Stimulated activated naive CD4-positive, alpha-beta T cell (primary cell): ENCODE measurements around the gene FIBCD1.
A peak's percentile ranks its signal among the peaks of the same experiment; 100 is the strongest.

Experiments used
- DNase-seq, 6 experiments: peaks; one replicate each; lab custom pipeline; 2025; lab: John Stamatoyannopoulos, UW

FIBCD1 gene

GRCh38 chr9:130954317-130954716, 15.3 kb upstream of the FIBCD1 start:
- no peak for DNase-seq

GRCh38 chr9:130952065-130952762, 13.2 kb upstream of the FIBCD1 start:
- no peak for DNase-seq

- no peak for DNase-seq
Measured at GRCh38 chr9:130950039-130950311, 10.9 kb upstream of the FIBCD1 start.

GRCh38 chr9:130949188-130950038, 10.4 kb upstream of the FIBCD1 start:
- no peak for DNase-seq

- no peak for DNase-seq
Measured at GRCh38 chr9:130948266-130948665, 9.2 kb upstream of the FIBCD1 start.

GRCh38 chr9:130947618-130948140, 8.6 kb upstream of the FIBCD1 start:
- DNase-seq: no peak

GRCh38 chr9:130946766-130947617, 7.9 kb upstream of the FIBCD1 start:
- DNase-seq: no peak

- DNase-seq: no peak
Measured at GRCh38 chr9:130945173-130945572, 6.1 kb upstream of the FIBCD1 start.

GRCh38 chr9:130944510-130945058, 5.5 kb upstream of the FIBCD1 start:
- no peak for DNase-seq

- no peak for DNase-seq
Measured at GRCh38 chr9:130943777-130944176, 4.7 kb upstream of the FIBCD1 start.

GRCh38 chr9:130943221-130943620, 4.2 kb upstream of the FIBCD1 start:
- no peak for DNase-seq

GRCh38 chr9:130942679-130943078, 3.6 kb upstream of the FIBCD1 start:
- DNase-seq: no peak

- DNase-seq: no peak
Measured at GRCh38 chr9:130942084-130942483, 3.0 kb upstream of the FIBCD1 start.

GRCh38 chr9:130940693-130941576, 1.9 kb upstream of the FIBCD1 start:
- DNase-seq: peak in 5 of 6 experiments; percentile 18 to 69 (median 51)

GRCh38 chr9:130940027-130940549, 1.0 kb upstream of the FIBCD1 start:
- DNase-seq: no peak

- DNase-seq: no peak
Measured at GRCh38 chr9:130939405-130940026, 469 bp upstream of the FIBCD1 start.

GRCh38 chr9:130938184-130938651, 829 bp downstream of the FIBCD1 start:
- no peak for DNase-seq

GRCh38 chr9:130937146-130938076, 1.6 kb downstream of the FIBCD1 start:
- DNase-seq: no peak
